A549 treated with RU486 at 1 μM for 4 hours (cell line): ENCODE results near the gene SLC40A1. TPM values are rescaled to one million over a fixed set of nuclear protein-coding genes. Genes with fewer than 3 reads are reported as not detected.

Experiments used
- total RNA-seq: library from RNA; stranded (reverse); fragments of 200-300 nt; extraction: Qiagen RNA extraction; gene quantifications from 5 replicates; pipeline ENCODE4 v1.2.3, GENCODE V29; 2022; ENCODE audit warnings: low read depth

The SLC40A1 gene, protein sequence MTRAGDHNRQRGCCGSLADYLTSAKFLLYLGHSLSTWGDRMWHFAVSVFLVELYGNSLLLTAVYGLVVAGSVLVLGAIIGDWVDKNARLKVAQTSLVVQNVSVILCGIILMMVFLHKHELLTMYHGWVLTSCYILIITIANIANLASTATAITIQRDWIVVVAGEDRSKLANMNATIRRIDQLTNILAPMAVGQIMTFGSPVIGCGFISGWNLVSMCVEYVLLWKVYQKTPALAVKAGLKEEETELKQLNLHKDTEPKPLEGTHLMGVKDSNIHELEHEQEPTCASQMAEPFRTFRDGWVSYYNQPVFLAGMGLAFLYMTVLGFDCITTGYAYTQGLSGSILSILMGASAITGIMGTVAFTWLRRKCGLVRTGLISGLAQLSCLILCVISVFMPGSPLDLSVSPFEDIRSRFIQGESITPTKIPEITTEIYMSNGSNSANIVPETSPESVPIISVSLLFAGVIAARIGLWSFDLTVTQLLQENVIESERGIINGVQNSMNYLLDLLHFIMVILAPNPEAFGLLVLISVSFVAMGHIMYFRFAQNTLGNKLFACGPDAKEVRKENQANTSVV
- total RNA-seq: 2.1 to 4.2 TPM (median 3.3 TPM) in 5 replicates

DNA sequence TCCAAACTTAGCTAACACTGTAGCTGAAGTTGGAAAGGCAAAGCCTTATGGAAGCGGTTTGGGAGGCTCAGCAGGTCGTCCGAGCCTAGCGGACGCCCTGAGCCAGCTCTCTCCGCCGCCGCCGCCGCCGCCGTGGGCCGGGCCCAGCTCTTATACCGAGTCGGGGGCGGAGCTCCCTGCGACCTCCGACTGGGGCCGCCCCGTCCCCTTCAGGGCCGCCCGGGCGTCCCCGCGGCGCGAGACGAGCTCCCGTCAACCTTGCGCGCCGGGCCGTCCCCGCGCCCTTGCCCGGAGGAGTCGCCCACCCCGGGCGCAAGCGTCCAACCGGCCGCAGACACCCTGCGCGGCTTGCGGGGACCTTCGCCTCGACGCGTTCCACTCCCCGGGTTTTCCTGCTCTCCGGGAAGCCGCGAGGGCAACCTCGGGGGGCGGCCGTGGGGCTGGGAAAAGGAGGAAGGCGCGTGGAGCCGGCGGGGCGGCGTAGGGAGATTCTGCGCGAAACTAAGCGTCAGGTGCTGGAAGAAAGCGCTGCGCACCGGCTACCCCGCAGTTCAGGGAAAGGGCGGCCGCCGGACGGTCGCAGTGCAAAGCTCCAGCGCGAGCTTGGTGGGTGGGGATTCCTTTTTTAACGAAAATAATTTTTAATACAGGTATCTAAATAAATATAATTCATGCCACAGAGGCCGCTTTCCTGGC, at the start of gene SLC40A1:
TSS of gene SLC40A1 (minus strand) at position 129 of the 696 bp plus-strand sequence. CDS start 326 bp downstream, outside the sequence.

Other genes with a start within 250 kb of the SLC40A1 start
- gene WDR75, start 139.3 kb downstream of the SLC40A1 start, total RNA-seq: 23.9 to 57.1 TPM (median 43.5 TPM) in 5 replicates
- gene ASNSD1, start 80.7 kb upstream of the SLC40A1 start, total RNA-seq: 27.1 to 41.2 TPM (median 36.4 TPM) in 5 replicates
- gene ANKAR, start 93.9 kb upstream of the SLC40A1 start, total RNA-seq: 0.97 to 1.9 TPM (median 1.1 TPM) in 5 replicates
- gene OSGEPL1, start 182.0 kb upstream of the SLC40A1 start, total RNA-seq: 2.4 to 4.5 TPM (median 4.0 TPM) in 5 replicates
- 33.1 to 50.2 TPM (median 44.6 TPM) in 5 replicates for gene ORMDL1, start 203.6 kb upstream of the SLC40A1 start, total RNA-seq
- gene PMS1, start 203.7 kb upstream of the SLC40A1 start, total RNA-seq: 4.1 to 8.0 TPM (median 7.6 TPM) in 5 replicates